Measurements from ENCODE around the gene HPSE2.
"Not testable (repeated sequence)": the region's sequence is repeated elsewhere in the genome, so short reads cannot be mapped to it uniquely, and the experiment has no call there.

HPSE2 gene

GRCh38 chr10:99002392-99002791 is 233.3 kb downstream of the HPSE2 start:
- DNase-seq: no peak

- no peak for DNase-seq
Observed at GRCh38 chr10:98997596-98997995, 238.1 kb downstream of the HPSE2 start.

GRCh38 chr10:98994030-98994429 is 241.6 kb downstream of the HPSE2 start:
- no peak for DNase-seq

- DNase-seq: not testable (repeated sequence)
Observed at GRCh38 chr10:98983751-98984150, 251.9 kb downstream of the HPSE2 start.

- DNase-seq: peak; percentile 80
Observed at GRCh38 chr10:98980353-98980752, 255.3 kb downstream of the HPSE2 start.

- DNase-seq: peak; percentile 87
Observed at GRCh38 chr10:98971464-98971863, 264.2 kb downstream of the HPSE2 start.

GRCh38 chr10:98967601-98968000 is 268.1 kb downstream of the HPSE2 start:
- DNase-seq: no peak

GRCh38 chr10:98963608-98964007 is 272.0 kb downstream of the HPSE2 start:
- DNase-seq: no peak

- DNase-seq: no peak
Observed at GRCh38 chr10:98959379-98959778, 276.3 kb downstream of the HPSE2 start.

GRCh38 chr10:98957801-98958200 is 277.9 kb downstream of the HPSE2 start:
- no peak for DNase-seq

GRCh38 chr10:98956576-98957260 is 278.9 kb downstream of the HPSE2 start:
- no peak for DNase-seq

GRCh38 chr10:98953251-98953650 is 282.4 kb downstream of the HPSE2 start:
- peak; percentile 83 for DNase-seq

GRCh38 chr10:98951269-98952000 is 284.2 kb downstream of the HPSE2 start:
- DNase-seq: no peak

- DNase-seq: peak; percentile 68
Observed at GRCh38 chr10:98950106-98950505, 285.5 kb downstream of the HPSE2 start.

- DNase-seq: no peak
Observed at GRCh38 chr10:98949306-98949705, 286.3 kb downstream of the HPSE2 start.

GRCh38 chr10:98943681-98944080 is 292.0 kb downstream of the HPSE2 start:
- DNase-seq: no peak

- no peak for DNase-seq
Observed at GRCh38 chr10:98929709-98930108, 305.9 kb downstream of the HPSE2 start.

GRCh38 chr10:98925651-98926050 is 310.0 kb downstream of the HPSE2 start:
- DNase-seq: no peak

GRCh38 chr10:98924526-98924925 is 311.1 kb downstream of the HPSE2 start:
- no peak for DNase-seq

- peak; percentile 66 for DNase-seq
Observed at GRCh38 chr10:98921316-98921715, 314.3 kb downstream of the HPSE2 start.

- DNase-seq: peak; percentile 63
Observed at GRCh38 chr10:98920807-98921206, 314.8 kb downstream of the HPSE2 start.

GRCh38 chr10:98920360-98920759 is 315.3 kb downstream of the HPSE2 start:
- DNase-seq: peak; percentile 79

GRCh38 chr10:98919899-98920298 is 315.8 kb downstream of the HPSE2 start:
- DNase-seq: peak; percentile 79

- DNase-seq: no peak
Observed at GRCh38 chr10:98917828-98918227, 317.8 kb downstream of the HPSE2 start.
